RWPE2 (cell line): ENCODE data around the gene RAD51AP1.

Experiments
- ATAC-seq: fragments of 200-7000 bp; cut with Tn5 transposase; 3 replicates; pipeline ENCODE4 v1.9.1; 2021; ENCODE audit warnings: low read depth
- DNase-seq: peaks from one replicate; pipeline ENCODE4 v3.0.0-alpha.2; 2020; ENCODE audit warnings: low spot score
- H3K27ac ChIP-seq: fragments of 450-650 bp; 2 replicates; pipeline ENCODE4 v1.5.1; 2017; ENCODE audit warnings: mild to moderate bottlenecking; ENCODE audit not compliant: poor library complexity, severe bottlenecking
- H3K27me3 ChIP-seq: fragments of 250-450 bp; sonication (Bioruptor Pico); 2 replicates; pipeline ENCODE4 v1.5.1; 2021; ENCODE audit warnings: mild to moderate bottlenecking, moderate library complexity; ENCODE audit not compliant: insufficient read depth, poor library complexity, severe bottlenecking
- H3K36me3 ChIP-seq: fragments of 250-450 bp; sonication (Bioruptor Pico); 2 replicates; pipeline ENCODE4 v1.5.1; 2020; ENCODE audit warnings: low read depth, mild to moderate bottlenecking, moderate library complexity
- H3K4me1 ChIP-seq: fragments of 250-450 bp; sonication (Bioruptor Pico); 2 replicates; pipeline ENCODE4 v1.5.1; 2021; ENCODE audit warnings: mild to moderate bottlenecking, moderate library complexity; ENCODE audit not compliant: insufficient read depth, poor library complexity, severe bottlenecking
- H3K4me3 ChIP-seq: fragments of 250-450 bp; sonication (Bioruptor Pico); 2 replicates; pipeline ENCODE4 v1.5.1; 2021; ENCODE audit warnings: mild to moderate bottlenecking, moderate library complexity; ENCODE audit not compliant: severe bottlenecking
- H3K9me3 ChIP-seq: fragments of 250-450 bp; sonication (Bioruptor Pico); 2 replicates; pipeline ENCODE4 v1.5.1; 2021; ENCODE audit warnings: mild to moderate bottlenecking, moderate library complexity; ENCODE audit not compliant: severe bottlenecking
- CTCF ChIP-seq: fragments of 450-650 bp; IDR thresholded peaks from one replicate; pipeline ENCODE4 v1.5.1; 2017; ENCODE audit warnings: mild to moderate bottlenecking, moderate library complexity; ENCODE audit not compliant: poor library complexity, severe bottlenecking

The RAD51AP1 gene

GRCh38 chr12:4564818-4565217 is 26.1 kb downstream of the RAD51AP1 start:
- Histone ChIP-seq H3K27me3 (no peaks in the 10 kb centered on the region), H3K36me3 (peaks cover 9% of the 10 kb centered on the region; the same call in 1 of the 2 replicates), H3K9me3 (no peaks in the 10 kb centered on the region), H3K4me3 (no peak overlapping the region), H3K27ac (no peak overlapping the region), H3K4me1 (no peaks in the 10 kb centered on the region)
- no peak for TF ChIP-seq CTCF
- ATAC-seq: no peak
- no peak for DNase-seq

- ATAC-seq (no peak), DNase-seq (no peak)
- no peaks in the 10 kb centered on the region for H3K27me3 ChIP-seq
- H3K4me3 ChIP-seq: no peak overlapping the region
- H3K27ac ChIP-seq: no peak overlapping the region
- no peaks in the 10 kb centered on the region for H3K4me1 ChIP-seq
- TF ChIP-seq CTCF: no peak
- no peaks in the 10 kb centered on the region for H3K9me3 ChIP-seq
- H3K36me3 ChIP-seq: peaks cover 3% of the 10 kb centered on the region; the same call in 1 of the 2 replicates
Observed at GRCh38 chr12:4566474-4566873, 27.8 kb downstream of the RAD51AP1 start.

GRCh38 chr12:4567073-4567881 is 28.6 kb downstream of the RAD51AP1 start:
- Histone ChIP-seq H3K36me3 (peaks cover 3% of the 10 kb centered on the region; the same call in 1 of the 2 replicates), H3K9me3 (no peaks in the 10 kb centered on the region), H3K27me3 (no peaks in the 10 kb centered on the region), H3K4me1 (no peaks in the 10 kb centered on the region), H3K27ac (no peak overlapping the region), H3K4me3 (no peak overlapping the region)
- no peak for ATAC-seq
- TF ChIP-seq CTCF: no peak
- DNase-seq: no peak

GRCh38 chr12:4569261-4569660 is 30.6 kb downstream of the RAD51AP1 start:
- no peak for TF ChIP-seq CTCF
- no peak for ATAC-seq
- no peak for DNase-seq

GRCh38 chr12:4572680-4573079 is 34.0 kb downstream of the RAD51AP1 start:
- no peaks in the 10 kb centered on the region for H3K9me3 ChIP-seq
- H3K36me3 ChIP-seq: peaks cover 3% of the 10 kb centered on the region; the same call in 1 of the 2 replicates
- no peaks in the 10 kb centered on the region for H3K4me1 ChIP-seq
- DNase-seq: no peak
- ATAC-seq: no peak
- H3K4me3 ChIP-seq: no peak overlapping the region
- no peaks in the 10 kb centered on the region for H3K27me3 ChIP-seq
- no peak for TF ChIP-seq CTCF
- no peak overlapping the region for H3K27ac ChIP-seq

More at GRCh38 chr12:4569261-4569660, 30.6 kb downstream of the RAD51AP1 start:
- no peaks in the 10 kb centered on the region for H3K4me1 ChIP-seq
- H3K9me3 ChIP-seq: no peaks in the 10 kb centered on the region
- no peaks in the 10 kb centered on the region for H3K27me3 ChIP-seq
- no peak overlapping the region for H3K27ac ChIP-seq
- peaks cover 3% of the 10 kb centered on the region; the same call in 1 of the 2 replicates for H3K36me3 ChIP-seq
- H3K4me3 ChIP-seq: no peak overlapping the region
